Measurements from ENCODE around the gene TARBP2.

TARBP2 gene

DNA sequence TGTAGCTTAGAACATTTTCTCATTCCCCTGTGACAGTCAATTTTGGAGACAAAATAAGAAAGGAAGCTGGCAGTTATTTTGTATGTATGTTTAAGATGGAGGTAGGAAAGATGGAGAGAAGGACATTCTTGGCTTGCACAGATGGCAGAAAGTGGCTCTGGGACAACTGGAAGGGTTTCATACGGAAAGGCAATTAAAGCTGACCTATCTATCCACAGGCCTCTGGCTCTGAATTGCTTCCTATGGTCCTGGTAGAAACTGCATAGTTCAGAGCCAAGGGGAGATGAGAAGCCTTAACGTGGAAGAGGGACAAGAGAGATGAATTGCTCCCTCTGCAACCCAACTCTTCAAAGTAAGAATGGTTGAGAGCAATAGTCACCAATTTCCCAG lies 14.2 kb downstream of the TARBP2 start:
- no peak overlapping the region for H3K27ac ChIP-seq
- no peak overlapping the region for H3K9ac ChIP-seq
- no peaks in the 10 kb centered on the region for H3K79me2 ChIP-seq
- H3K4me1 ChIP-seq: no peaks in the 10 kb centered on the region
- H3K4me2 ChIP-seq (ENCODE audit: low read length): no peak overlapping the region
- TF ChIP-seq, protein P1, sequence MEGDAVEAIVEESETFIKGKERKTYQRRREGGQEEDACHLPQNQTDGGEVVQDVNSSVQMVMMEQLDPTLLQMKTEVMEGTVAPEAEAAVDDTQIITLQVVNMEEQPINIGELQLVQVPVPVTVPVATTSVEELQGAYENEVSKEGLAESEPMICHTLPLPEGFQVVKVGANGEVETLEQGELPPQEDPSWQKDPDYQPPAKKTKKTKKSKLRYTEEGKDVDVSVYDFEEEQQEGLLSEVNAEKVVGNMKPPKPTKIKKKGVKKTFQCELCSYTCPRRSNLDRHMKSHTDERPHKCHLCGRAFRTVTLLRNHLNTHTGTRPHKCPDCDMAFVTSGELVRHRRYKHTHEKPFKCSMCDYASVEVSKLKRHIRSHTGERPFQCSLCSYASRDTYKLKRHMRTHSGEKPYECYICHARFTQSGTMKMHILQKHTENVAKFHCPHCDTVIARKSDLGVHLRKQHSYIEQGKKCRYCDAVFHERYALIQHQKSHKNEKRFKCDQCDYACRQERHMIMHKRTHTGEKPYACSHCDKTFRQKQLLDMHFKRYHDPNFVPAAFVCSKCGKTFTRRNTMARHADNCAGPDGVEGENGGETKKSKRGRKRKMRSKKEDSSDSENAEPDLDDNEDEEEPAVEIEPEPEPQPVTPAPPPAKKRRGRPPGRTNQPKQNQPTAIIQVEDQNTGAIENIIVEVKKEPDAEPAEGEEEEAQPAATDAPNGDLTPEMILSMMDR (IDR thresholded peaks at IDR 0.05): no peak
- H3K27me3 ChIP-seq (ENCODE audit: control insufficient read depth, insufficient read depth, low read length): no peaks in the 10 kb centered on the region
- no peaks in the 10 kb centered on the region for H3K9me3 ChIP-seq (ENCODE audit: control insufficient read depth, low read length)
- H2AFZ ChIP-seq: no peak overlapping the region
- H3K4me3 ChIP-seq (ENCODE audit: low read depth, low read length): no peak overlapping the region
- H3K36me3 ChIP-seq (ENCODE audit: control insufficient read depth, insufficient read depth, low read length): no peaks in the 10 kb centered on the region

DNA sequence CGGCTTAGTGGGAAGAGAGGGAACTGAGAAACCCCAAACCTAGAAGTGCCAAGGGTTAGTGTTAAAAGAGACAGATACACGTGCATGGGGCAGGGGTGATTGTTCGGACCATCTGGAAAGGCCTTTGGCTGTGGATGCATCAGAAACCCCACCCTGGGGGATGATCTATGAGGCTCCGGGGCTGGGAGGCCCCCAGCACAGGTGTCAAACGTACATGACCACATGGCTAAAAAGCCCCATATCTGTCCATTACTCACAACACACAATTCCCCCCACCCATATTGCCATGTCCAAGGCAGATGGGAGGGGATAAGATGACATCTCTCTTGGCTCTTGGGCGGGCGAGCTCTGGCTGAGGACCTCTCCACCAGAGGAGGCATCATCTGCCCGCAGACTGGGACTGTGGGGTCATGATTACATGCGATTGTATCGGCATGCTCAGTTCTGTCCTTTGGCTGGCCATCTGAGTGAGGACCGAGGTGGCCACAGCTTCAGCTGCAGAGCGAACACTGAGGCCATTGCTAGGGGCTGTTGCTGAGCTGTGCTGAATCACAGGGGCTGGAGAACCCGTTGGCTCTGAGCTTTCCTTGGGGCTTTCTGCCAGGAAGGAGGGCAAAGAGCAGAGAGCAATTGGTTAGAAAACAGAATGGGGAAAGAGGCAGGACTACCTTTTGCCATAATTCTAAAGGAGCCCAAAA lies 15.8 kb downstream of the TARBP2 start:
- Histone ChIP-seq H3K9me3 (ENCODE audit: control insufficient read depth, low read length) (no peaks in the 10 kb centered on the region), H3K36me3 (ENCODE audit: control insufficient read depth, insufficient read depth, low read length) (no peaks in the 10 kb centered on the region), H3K27ac (no peak overlapping the region), H2AFZ (no peak overlapping the region), H3K4me2 (ENCODE audit: low read length) (no peak overlapping the region), H3K4me3 (ENCODE audit: low read depth, low read length) (no peak overlapping the region), H3K79me2 (no peaks in the 10 kb centered on the region), H3K9ac (no peak overlapping the region), H3K4me1 (no peaks in the 10 kb centered on the region), H3K27me3 (ENCODE audit: control insufficient read depth, insufficient read depth, low read length) (no peaks in the 10 kb centered on the region)
- TF ChIP-seq, protein P1 (IDR thresholded peaks at IDR 0.05): no peak

DNA sequence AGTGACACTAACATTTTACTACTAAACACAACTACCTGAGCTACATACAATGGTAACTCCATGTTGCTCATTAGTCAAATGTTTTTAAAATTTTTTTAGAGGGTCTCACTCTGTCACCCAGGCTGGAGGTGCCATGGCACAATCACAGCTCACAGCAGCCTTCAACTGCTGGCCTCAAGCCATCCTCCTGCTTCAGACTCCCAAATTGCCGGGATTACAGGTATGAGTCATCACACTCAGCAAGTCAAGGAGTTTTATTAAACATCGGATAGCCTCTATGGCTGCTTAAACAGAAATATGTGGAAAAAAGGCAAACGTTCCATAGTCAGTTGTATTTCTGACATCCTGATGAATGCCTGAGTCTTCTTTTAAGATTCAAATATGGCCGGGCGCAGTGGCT lies 17.3 kb downstream of the TARBP2 start:
- TF ChIP-seq, protein P1 (IDR thresholded peaks at IDR 0.05): no peak
- no peak overlapping the region for H3K9ac ChIP-seq
- no peaks in the 10 kb centered on the region for H3K27me3 ChIP-seq (ENCODE audit: control insufficient read depth, insufficient read depth, low read length)
- H3K9me3 ChIP-seq (ENCODE audit: control insufficient read depth, low read length): no peaks in the 10 kb centered on the region
- H3K27ac ChIP-seq: no peak overlapping the region
- no peaks in the 10 kb centered on the region for H3K4me1 ChIP-seq
- no peak overlapping the region for H3K4me2 ChIP-seq (ENCODE audit: low read length)
- no peak overlapping the region for H3K4me3 ChIP-seq (ENCODE audit: low read depth, low read length)
- no peak overlapping the region for H2AFZ ChIP-seq
- H3K79me2 ChIP-seq: no peaks in the 10 kb centered on the region
- H3K36me3 ChIP-seq (ENCODE audit: control insufficient read depth, insufficient read depth, low read length): no peaks in the 10 kb centered on the region

DNA sequence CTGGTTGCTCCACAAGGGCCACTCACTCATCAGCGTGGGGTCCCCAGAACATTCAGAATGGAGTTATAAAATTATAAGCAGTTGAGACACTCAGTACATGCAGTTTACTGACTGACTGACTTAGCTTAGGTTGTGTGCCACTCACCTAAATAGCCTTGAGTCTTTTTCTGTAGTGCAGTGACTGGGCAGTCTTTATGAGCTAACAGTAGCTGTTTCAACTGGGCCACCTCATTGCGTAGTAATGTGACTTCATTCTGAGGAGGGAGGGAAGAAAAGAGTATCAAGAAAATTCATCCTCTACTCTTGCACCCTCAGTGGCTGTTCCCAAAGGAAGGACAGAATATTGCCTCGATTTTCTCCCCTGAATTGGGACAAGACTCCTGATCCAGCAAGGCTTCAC lies 22.0 kb downstream of the TARBP2 start:
- H3K4me3 ChIP-seq (ENCODE audit: low read depth, low read length): no peak overlapping the region
- H3K27ac ChIP-seq: no peak overlapping the region
- no peaks in the 10 kb centered on the region for H3K4me1 ChIP-seq
- H3K27me3 ChIP-seq (ENCODE audit: control insufficient read depth, insufficient read depth, low read length): no peaks in the 10 kb centered on the region
- no peak overlapping the region for H3K4me2 ChIP-seq (ENCODE audit: low read length)
- no peaks in the 10 kb centered on the region for H3K79me2 ChIP-seq
- no peak overlapping the region for H2AFZ ChIP-seq
- no peaks in the 10 kb centered on the region for H3K9me3 ChIP-seq (ENCODE audit: control insufficient read depth, low read length)
- H3K9ac ChIP-seq: no peak overlapping the region
- TF ChIP-seq, protein P1 (IDR thresholded peaks at IDR 0.05): no peak
- H3K36me3 ChIP-seq (ENCODE audit: control insufficient read depth, insufficient read depth, low read length): no peaks in the 10 kb centered on the region

DNA sequence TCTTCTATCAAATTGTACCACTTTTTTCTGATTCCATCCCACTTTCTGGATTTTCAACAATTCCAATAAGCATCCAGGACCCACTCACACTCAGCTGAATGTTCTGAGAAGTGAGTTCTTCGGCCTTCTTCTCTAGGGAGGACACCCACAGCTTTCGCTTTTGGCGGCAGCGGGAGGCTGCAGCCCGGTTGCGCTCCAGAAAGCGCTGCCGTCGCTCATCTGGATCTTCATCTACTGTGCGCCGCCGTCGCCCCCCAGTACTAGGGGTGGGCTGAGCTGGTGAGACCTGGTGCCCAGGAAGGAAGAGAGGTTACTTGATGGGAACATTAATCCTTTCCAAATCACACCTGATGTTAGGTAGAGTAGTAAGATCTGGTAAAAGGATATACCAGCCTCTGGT lies 23.4 kb downstream of the TARBP2 start:
- Histone ChIP-seq H3K27me3 (ENCODE audit: control insufficient read depth, insufficient read depth, low read length) (no peaks in the 10 kb centered on the region), H3K9ac (no peak overlapping the region), H3K36me3 (ENCODE audit: control insufficient read depth, insufficient read depth, low read length) (no peaks in the 10 kb centered on the region), H2AFZ (no peak overlapping the region), H3K4me2 (ENCODE audit: low read length) (no peak overlapping the region), H3K4me1 (no peaks in the 10 kb centered on the region), H3K4me3 (ENCODE audit: low read depth, low read length) (no peak overlapping the region), H3K27ac (no peak overlapping the region), H3K79me2 (no peaks in the 10 kb centered on the region), H3K9me3 (ENCODE audit: control insufficient read depth, low read length) (no peaks in the 10 kb centered on the region)
- TF ChIP-seq, protein P1 (IDR thresholded peaks at IDR 0.05): no peak
